ENCODE data around the gene SLIT3.

DNA sequence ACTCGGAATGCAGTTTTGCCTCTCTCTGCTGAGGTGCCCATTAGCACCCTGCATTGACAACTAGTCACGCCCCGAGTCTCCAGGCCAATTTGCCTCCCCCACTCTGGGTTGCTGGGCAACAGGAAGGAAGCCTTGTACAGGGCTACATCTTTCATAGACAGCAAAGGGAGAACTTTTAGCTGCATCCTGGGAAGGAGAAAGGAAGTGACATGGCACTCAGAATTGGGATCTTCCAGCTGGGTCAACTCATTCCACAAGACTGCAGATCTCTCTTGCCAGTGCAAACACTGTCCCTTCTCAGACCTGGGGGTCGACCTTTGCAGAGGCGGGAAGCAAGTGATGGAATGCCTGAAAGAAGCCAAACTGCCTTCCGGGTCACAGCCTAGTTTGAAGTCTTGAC, 282.0 kb downstream of the SLIT3 start:
- TF ChIP-seq, protein P1, sequence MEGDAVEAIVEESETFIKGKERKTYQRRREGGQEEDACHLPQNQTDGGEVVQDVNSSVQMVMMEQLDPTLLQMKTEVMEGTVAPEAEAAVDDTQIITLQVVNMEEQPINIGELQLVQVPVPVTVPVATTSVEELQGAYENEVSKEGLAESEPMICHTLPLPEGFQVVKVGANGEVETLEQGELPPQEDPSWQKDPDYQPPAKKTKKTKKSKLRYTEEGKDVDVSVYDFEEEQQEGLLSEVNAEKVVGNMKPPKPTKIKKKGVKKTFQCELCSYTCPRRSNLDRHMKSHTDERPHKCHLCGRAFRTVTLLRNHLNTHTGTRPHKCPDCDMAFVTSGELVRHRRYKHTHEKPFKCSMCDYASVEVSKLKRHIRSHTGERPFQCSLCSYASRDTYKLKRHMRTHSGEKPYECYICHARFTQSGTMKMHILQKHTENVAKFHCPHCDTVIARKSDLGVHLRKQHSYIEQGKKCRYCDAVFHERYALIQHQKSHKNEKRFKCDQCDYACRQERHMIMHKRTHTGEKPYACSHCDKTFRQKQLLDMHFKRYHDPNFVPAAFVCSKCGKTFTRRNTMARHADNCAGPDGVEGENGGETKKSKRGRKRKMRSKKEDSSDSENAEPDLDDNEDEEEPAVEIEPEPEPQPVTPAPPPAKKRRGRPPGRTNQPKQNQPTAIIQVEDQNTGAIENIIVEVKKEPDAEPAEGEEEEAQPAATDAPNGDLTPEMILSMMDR (IDR thresholded peaks at IDR 0.05; ENCODE audit: insufficient read depth, low read length): no peak
- TF ChIP-seq GABPA (IDR thresholded peaks at IDR 0.05; ENCODE audit: low read depth): no peak
